ENCODE data around the gene MRPS2.
"Not testable (repeated sequence)": the region's sequence is repeated elsewhere in the genome, so short reads cannot be mapped to it uniquely, and the experiment has no call there.

Gene MRPS2

GRCh38 chr9:135516132-135516860, 15.8 kb downstream of the MRPS2 start:
- no peak for FAIRE-seq

GRCh38 chr9:135517407-135517822, 16.9 kb downstream of the MRPS2 start:
- FAIRE-seq = no peak

GRCh38 chr9:135519179-135519971, 18.9 kb downstream of the MRPS2 start:
- no peak for FAIRE-seq

GRCh38 chr9:135520916-135521607, 20.6 kb downstream of the MRPS2 start, which contains the start of gene LCN1:
LCN1 (plus strand) TSS chr9:135521440; CDS start chr9:135521498, 58 bp downstream.
- no peak for FAIRE-seq

- FAIRE-seq = no peak
These were observed 21.2 kb downstream of the MRPS2 start for GRCh38 chr9:135521608-135522095.

GRCh38 chr9:135522137-135522877, 21.8 kb downstream of the MRPS2 start:
- no peak for FAIRE-seq

GRCh38 chr9:135522931-135523330, 22.4 kb downstream of the MRPS2 start:
- no peak for FAIRE-seq

GRCh38 chr9:135523521-135524129, 23.1 kb downstream of the MRPS2 start:
- no peak for FAIRE-seq

- no peak for FAIRE-seq
These were observed 23.8 kb downstream of the MRPS2 start for GRCh38 chr9:135524130-135524861.

- no peak for FAIRE-seq
These were observed 25.0 kb downstream of the MRPS2 start for GRCh38 chr9:135525241-135526088.

- no peak for FAIRE-seq
These were observed 25.7 kb downstream of the MRPS2 start for GRCh38 chr9:135526089-135526729.

GRCh38 chr9:135526730-135527571, 26.5 kb downstream of the MRPS2 start:
- FAIRE-seq = no peak

GRCh38 chr9:135528842-135529435, 28.5 kb downstream of the MRPS2 start:
- not testable (repeated sequence) for FAIRE-seq

- FAIRE-seq = no peak
These were observed 29.7 kb downstream of the MRPS2 start for GRCh38 chr9:135530146-135530545.

GRCh38 chr9:135531096-135531495, 30.6 kb downstream of the MRPS2 start:
- FAIRE-seq = no peak

GRCh38 chr9:135533113-135533512, 32.6 kb downstream of the MRPS2 start:
- no peak for FAIRE-seq

GRCh38 chr9:135533674-135534073, 33.2 kb downstream of the MRPS2 start:
- FAIRE-seq = no peak

GRCh38 chr9:135534192-135534711, 33.8 kb downstream of the MRPS2 start:
- not testable (repeated sequence) for FAIRE-seq

Measured in A204.1 (cell line).